Measurements from ENCODE around the gene GPR107. TPM values are rescaled to one million over a fixed set of nuclear protein-coding genes. Genes with fewer than 3 reads are reported as not detected.

Gene GPR107
- total RNA-seq, 1 experiment from 2014 or later: 13.0 TPM

GRCh38 chr9:130138171-130138653 is 84.5 kb downstream of the GPR107 start:
- Histone ChIP-seq H3K4me3 (ENCODE audit: insufficient read depth, low read depth, low read length) (no peak overlapping the region), H3K36me3 (replicated peaks; ENCODE audit: control insufficient read depth, insufficient read depth, low read length) (no peaks in the 10 kb centered on the region), H3K27me3 (ENCODE audit: control insufficient read depth, insufficient read depth, low read length) (no peaks in the 10 kb centered on the region)
- DNase-seq: peak; percentile 85

GRCh38 chr9:130138791-130139190 is 85.1 kb downstream of the GPR107 start:
- H3K36me3 ChIP-seq (replicated peaks; ENCODE audit: control insufficient read depth, insufficient read depth, low read length): no peaks in the 10 kb centered on the region
- H3K4me3 ChIP-seq (ENCODE audit: insufficient read depth, low read depth, low read length): no peak overlapping the region
- DNase-seq: peak; percentile 59
- H3K27me3 ChIP-seq (ENCODE audit: control insufficient read depth, insufficient read depth, low read length): no peaks in the 10 kb centered on the region

- Histone ChIP-seq H3K4me3 (ENCODE audit: insufficient read depth, low read depth, low read length) (no peak overlapping the region), H3K36me3 (replicated peaks; ENCODE audit: control insufficient read depth, insufficient read depth, low read length) (no peaks in the 10 kb centered on the region), H3K27me3 (ENCODE audit: control insufficient read depth, insufficient read depth, low read length) (no peaks in the 10 kb centered on the region)
- no peak for DNase-seq
Measured at GRCh38 chr9:130139251-130139650, 85.5 kb downstream of the GPR107 start.

GRCh38 chr9:130140706-130141105 is 87.0 kb downstream of the GPR107 start:
- H3K36me3 ChIP-seq (replicated peaks; ENCODE audit: control insufficient read depth, insufficient read depth, low read length): no peaks in the 10 kb centered on the region
- H3K27me3 ChIP-seq (ENCODE audit: control insufficient read depth, insufficient read depth, low read length): no peaks in the 10 kb centered on the region
- H3K4me3 ChIP-seq (ENCODE audit: insufficient read depth, low read depth, low read length): no peak overlapping the region
- DNase-seq: no peak

- Histone ChIP-seq H3K36me3 (replicated peaks; ENCODE audit: control insufficient read depth, insufficient read depth, low read length) (no peaks in the 10 kb centered on the region), H3K4me3 (ENCODE audit: insufficient read depth, low read depth, low read length) (no peak overlapping the region), H3K27me3 (ENCODE audit: control insufficient read depth, insufficient read depth, low read length) (no peaks in the 10 kb centered on the region)
- DNase-seq: peak; percentile 32
Measured at GRCh38 chr9:130142056-130142455, 88.3 kb downstream of the GPR107 start.

- no peak for DNase-seq
- H3K4me3 ChIP-seq (ENCODE audit: insufficient read depth, low read depth, low read length): no peak overlapping the region
- no peaks in the 10 kb centered on the region for H3K27me3 ChIP-seq (ENCODE audit: control insufficient read depth, insufficient read depth, low read length)
- no peaks in the 10 kb centered on the region for H3K36me3 ChIP-seq (replicated peaks; ENCODE audit: control insufficient read depth, insufficient read depth, low read length)
Measured at GRCh38 chr9:130142641-130143040, 88.9 kb downstream of the GPR107 start.

- Histone ChIP-seq H3K36me3 (replicated peaks; ENCODE audit: control insufficient read depth, insufficient read depth, low read length) (no peaks in the 10 kb centered on the region), H3K4me3 (ENCODE audit: insufficient read depth, low read depth, low read length) (no peak overlapping the region), H3K27me3 (ENCODE audit: control insufficient read depth, insufficient read depth, low read length) (no peaks in the 10 kb centered on the region)
- DNase-seq: peak; percentile 26
Measured at GRCh38 chr9:130143279-130143893, 89.7 kb downstream of the GPR107 start.

GRCh38 chr9:130143958-130144366 is 90.3 kb downstream of the GPR107 start:
- Histone ChIP-seq H3K27me3 (ENCODE audit: control insufficient read depth, insufficient read depth, low read length) (no peaks in the 10 kb centered on the region), H3K4me3 (ENCODE audit: insufficient read depth, low read depth, low read length) (no peak overlapping the region), H3K36me3 (replicated peaks; ENCODE audit: control insufficient read depth, insufficient read depth, low read length) (no peaks in the 10 kb centered on the region)
- peak; percentile 25 for DNase-seq

- DNase-seq: no peak
- H3K36me3 ChIP-seq (replicated peaks; ENCODE audit: control insufficient read depth, insufficient read depth, low read length): no peaks in the 10 kb centered on the region
- no peak overlapping the region for H3K4me3 ChIP-seq (ENCODE audit: insufficient read depth, low read depth, low read length)
- H3K27me3 ChIP-seq (ENCODE audit: control insufficient read depth, insufficient read depth, low read length): no peaks in the 10 kb centered on the region
Measured at GRCh38 chr9:130144703-130145102, 91.0 kb downstream of the GPR107 start.

GRCh38 chr9:130145658-130146057 is 92.0 kb downstream of the GPR107 start:
- Histone ChIP-seq H3K4me3 (ENCODE audit: insufficient read depth, low read depth, low read length) (no peak overlapping the region), H3K27me3 (ENCODE audit: control insufficient read depth, insufficient read depth, low read length) (no peaks in the 10 kb centered on the region), H3K36me3 (replicated peaks; ENCODE audit: control insufficient read depth, insufficient read depth, low read length) (no peaks in the 10 kb centered on the region)
- DNase-seq: no peak

GRCh38 chr9:130147198-130147597 is 93.5 kb downstream of the GPR107 start:
- Histone ChIP-seq H3K36me3 (replicated peaks; ENCODE audit: control insufficient read depth, insufficient read depth, low read length) (no peaks in the 10 kb centered on the region), H3K27me3 (ENCODE audit: control insufficient read depth, insufficient read depth, low read length) (no peaks in the 10 kb centered on the region), H3K4me3 (ENCODE audit: insufficient read depth, low read depth, low read length) (no peak overlapping the region)
- no peak for DNase-seq

GRCh38 chr9:130147910-130148309 is 94.2 kb downstream of the GPR107 start:
- no peak for DNase-seq
- Histone ChIP-seq H3K27me3 (ENCODE audit: control insufficient read depth, insufficient read depth, low read length) (no peaks in the 10 kb centered on the region), H3K36me3 (replicated peaks; ENCODE audit: control insufficient read depth, insufficient read depth, low read length) (no peaks in the 10 kb centered on the region), H3K4me3 (ENCODE audit: insufficient read depth, low read depth, low read length) (no peak overlapping the region)

- no peak for DNase-seq
- H3K4me3 ChIP-seq (ENCODE audit: insufficient read depth, low read depth, low read length): no peak overlapping the region
Measured at GRCh38 chr9:130149031-130149430, 95.3 kb downstream of the GPR107 start.

GRCh38 chr9:130149654-130150286 is 96.1 kb downstream of the GPR107 start:
- Histone ChIP-seq H3K27me3 (ENCODE audit: control insufficient read depth, insufficient read depth, low read length) (no peaks in the 10 kb centered on the region), H3K4me3 (ENCODE audit: insufficient read depth, low read depth, low read length) (no peak overlapping the region), H3K36me3 (replicated peaks; ENCODE audit: control insufficient read depth, insufficient read depth, low read length) (no peaks in the 10 kb centered on the region)
- peak; percentile 58 for DNase-seq

More at GRCh38 chr9:130149031-130149430, 95.3 kb downstream of the GPR107 start:
- Histone ChIP-seq H3K36me3 (replicated peaks; ENCODE audit: control insufficient read depth, insufficient read depth, low read length) (no peaks in the 10 kb centered on the region), H3K27me3 (ENCODE audit: control insufficient read depth, insufficient read depth, low read length) (no peaks in the 10 kb centered on the region)

- H3K27me3 ChIP-seq (ENCODE audit: control insufficient read depth, insufficient read depth, low read length): no peaks in the 10 kb centered on the region
- no peaks in the 10 kb centered on the region for H3K36me3 ChIP-seq (replicated peaks; ENCODE audit: control insufficient read depth, insufficient read depth, low read length)
- no peak for DNase-seq
- H3K4me3 ChIP-seq (ENCODE audit: insufficient read depth, low read depth, low read length): no peak overlapping the region
Measured at GRCh38 chr9:130150779-130151382, 97.2 kb downstream of the GPR107 start.

Data from H7 (cell line).